GM18526 (cell line): ENCODE data around the gene GATA3.

Experiments
- POLR2A ChIP-seq: IDR thresholded peaks from 3 replicates; pipeline ENCODE4 v1.6.1; 2011; ENCODE audit not compliant: insufficient read length; ENCODE audit errors: extremely low read depth

Gene GATA3

DNA sequence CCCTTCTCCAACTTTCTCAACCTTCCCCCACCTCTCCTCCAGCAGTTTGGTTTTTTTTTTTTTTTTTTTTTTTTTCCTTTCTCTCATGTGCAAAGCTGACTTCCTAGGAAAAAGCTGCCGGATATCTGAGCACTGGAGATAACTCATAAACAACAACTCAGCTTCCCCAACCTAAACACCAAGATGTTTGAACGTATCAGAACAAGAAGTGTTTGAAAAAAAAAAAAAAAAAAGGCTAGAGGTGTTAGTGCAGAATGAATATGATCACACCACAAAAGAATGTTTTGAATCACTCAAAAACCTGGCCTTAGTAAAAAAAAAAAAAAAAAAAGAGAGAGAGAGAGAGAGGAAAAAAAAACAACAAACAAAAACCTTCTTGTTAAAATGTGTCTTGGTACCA lies 11.2 kb downstream of the GATA3 start:
- TF ChIP-seq POLR2A = no peak

GRCh38 chr10:8066124-8066523 lies 11.6 kb downstream of the GATA3 start:
- no peak for TF ChIP-seq POLR2A

DNA sequence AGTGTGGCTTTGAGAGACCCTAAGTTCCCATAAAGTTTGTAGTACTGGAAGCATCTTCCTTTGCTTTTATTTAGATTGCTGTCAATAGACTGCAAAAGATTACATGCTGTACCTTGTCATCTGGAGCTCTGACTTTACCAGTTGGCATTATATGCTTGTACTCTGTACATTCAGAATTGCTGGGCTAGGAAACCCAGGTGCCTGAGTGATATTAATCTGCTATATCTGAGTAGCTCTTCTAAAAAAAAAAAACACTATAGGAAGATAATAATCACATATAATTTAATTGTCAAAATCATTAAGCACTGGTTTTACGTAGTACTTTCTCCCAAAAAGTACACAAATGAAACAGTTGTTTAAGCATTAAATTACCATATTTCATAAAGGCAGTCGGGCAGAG lies 12.3 kb downstream of the GATA3 start:
- TF ChIP-seq POLR2A = no peak

DNA sequence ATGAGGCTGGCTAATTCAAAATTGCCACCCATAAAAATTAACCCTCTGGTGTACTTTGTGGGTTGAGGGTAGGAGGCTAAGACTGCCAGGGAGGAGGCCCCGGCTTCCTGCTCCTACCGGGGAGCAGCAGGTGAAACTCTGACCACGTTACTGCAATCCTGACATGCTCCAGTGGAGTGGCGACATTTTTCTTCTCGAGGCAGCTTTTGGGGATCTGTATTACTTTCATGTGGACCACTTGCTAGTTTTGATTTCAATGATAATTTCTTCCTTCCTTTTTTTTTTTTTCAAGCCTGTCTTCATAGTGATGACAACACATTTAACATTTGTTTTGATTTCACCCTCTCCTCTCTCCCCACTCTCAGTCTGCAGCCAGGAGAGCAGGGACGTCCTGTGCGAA lies 14.6 kb downstream of the GATA3 start:
- TF ChIP-seq POLR2A = no peak

GRCh38 chr10:8069627-8070026 lies 15.1 kb downstream of the GATA3 start:
- no peak for TF ChIP-seq POLR2A

- TF ChIP-seq POLR2A = no peak
These were observed 16.0 kb downstream of the GATA3 start for GRCh38 chr10:8070440-8070839.

DNA sequence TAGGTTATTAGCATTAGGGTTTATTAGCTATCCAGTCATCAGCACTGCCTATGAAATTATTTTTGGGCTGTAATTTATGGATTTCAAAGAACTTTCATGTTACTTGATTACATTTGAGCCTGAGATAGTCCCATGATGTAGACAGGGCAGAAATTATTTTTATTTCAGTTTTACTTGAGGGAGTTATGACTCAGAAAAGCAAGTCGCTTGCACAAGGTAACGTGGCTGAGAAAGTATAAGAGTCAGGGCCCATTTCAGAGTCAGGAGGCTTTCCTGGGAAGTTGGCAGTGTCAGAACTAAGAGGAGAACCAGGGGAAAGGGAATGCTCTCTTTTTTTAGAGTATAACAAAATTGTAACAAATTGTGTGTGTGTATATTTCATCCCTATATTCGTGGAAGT lies 16.5 kb downstream of the GATA3 start:
- TF ChIP-seq POLR2A = no peak

GRCh38 chr10:8071666-8072065 lies 17.2 kb downstream of the GATA3 start:
- TF ChIP-seq POLR2A = no peak

DNA sequence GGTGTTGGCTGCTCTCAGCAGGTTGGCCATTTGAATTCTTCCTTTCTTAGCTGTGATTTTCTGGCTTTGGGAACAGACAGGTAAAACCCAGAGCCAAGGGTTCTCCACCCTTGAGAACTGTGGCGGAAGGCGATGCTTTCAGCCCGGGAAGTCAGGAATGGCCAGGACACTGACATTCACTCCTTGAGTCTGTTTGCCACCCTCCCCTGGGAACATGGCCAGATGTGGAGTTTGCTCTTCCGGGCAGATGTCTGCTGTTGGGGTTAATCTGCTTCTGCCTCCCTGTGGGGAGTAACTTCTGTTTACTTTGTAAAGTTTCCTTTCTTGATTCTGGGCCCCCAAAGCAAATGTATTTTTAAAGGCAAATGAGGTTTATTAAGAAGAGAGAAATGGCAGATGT lies 17.7 kb downstream of the GATA3 start:
- TF ChIP-seq POLR2A = no peak

DNA sequence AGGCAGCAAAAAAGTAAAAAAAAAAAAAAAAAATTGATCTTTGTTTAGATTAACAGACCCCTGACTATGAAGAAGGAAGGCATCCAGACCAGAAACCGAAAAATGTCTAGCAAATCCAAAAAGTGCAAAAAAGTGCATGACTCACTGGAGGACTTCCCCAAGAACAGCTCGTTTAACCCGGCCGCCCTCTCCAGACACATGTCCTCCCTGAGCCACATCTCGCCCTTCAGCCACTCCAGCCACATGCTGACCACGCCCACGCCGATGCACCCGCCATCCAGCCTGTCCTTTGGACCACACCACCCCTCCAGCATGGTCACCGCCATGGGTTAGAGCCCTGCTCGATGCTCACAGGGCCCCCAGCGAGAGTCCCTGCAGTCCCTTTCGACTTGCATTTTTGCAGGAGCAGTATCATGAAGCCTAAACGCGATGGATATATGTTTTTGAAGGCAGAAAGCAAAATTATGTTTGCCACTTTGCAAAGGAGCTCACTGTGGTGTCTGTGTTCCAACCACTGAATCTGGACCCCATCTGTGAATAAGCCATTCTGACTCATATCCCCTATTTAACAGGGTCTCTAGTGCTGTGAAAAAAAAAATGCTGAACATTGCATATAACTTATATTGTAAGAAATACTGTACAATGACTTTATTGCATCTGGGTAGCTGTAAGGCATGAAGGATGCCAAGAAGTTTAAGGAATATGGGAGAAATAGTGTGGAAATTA lies 19.4 kb downstream of the GATA3 start:
- no peak for TF ChIP-seq POLR2A

- no peak for TF ChIP-seq POLR2A
These were observed 20.4 kb downstream of the GATA3 start for GRCh38 chr10:8074881-8075280.

- no peak for TF ChIP-seq POLR2A
These were observed 21.1 kb downstream of the GATA3 start for GRCh38 chr10:8075282-8076260.

- TF ChIP-seq POLR2A = no peak
These were observed 22.4 kb downstream of the GATA3 start for GRCh38 chr10:8076933-8077332.

GRCh38 chr10:8078027-8078426 lies 23.5 kb downstream of the GATA3 start:
- no peak for TF ChIP-seq POLR2A

DNA sequence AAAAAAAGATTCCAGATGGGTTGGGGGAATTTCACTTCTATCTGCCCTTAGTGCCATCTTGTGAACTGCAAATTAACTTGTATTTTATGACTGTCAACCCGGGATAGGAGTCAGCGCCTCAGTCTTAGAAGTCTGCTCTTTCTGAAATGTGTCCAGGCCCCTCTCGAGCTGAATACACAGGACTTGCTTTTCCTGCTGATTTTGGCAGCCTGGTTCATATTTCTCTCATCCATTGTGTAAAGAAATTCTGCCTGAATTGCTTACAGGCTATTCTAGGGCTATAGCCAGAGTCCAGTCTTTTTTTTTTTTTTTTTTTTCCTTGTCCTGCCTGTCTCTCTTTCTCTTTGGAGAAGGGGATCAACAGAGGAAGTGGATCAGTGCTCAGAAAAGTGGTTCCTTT lies 24.6 kb downstream of the GATA3 start:
- TF ChIP-seq POLR2A = no peak

- TF ChIP-seq POLR2A = no peak
These were observed 30.3 kb downstream of the GATA3 start for GRCh38 chr10:8084799-8085198.
